HepG2 (cell line): Measurements from ENCODE around the gene TRA2B.

ENCODE experiments used
- CTCF ChIP-seq: sonication (generic); formaldehyde crosslinking; IDR thresholded peaks from 2 replicates; pipeline ENCODE4 v1.5.0; 2020; ENCODE audit warnings: mild to moderate bottlenecking, missing genetic modification reagents, moderate library complexity
- ELF1 ChIP-seq: sonication (generic); formaldehyde crosslinking; IDR thresholded peaks from 2 replicates; pipeline ENCODE4 v1.4.0; 2020; ENCODE audit warnings: missing genetic modification reagents
- FOSL1 ChIP-seq: sonication (generic); formaldehyde crosslinking; IDR thresholded peaks from 2 replicates; pipeline ENCODE4 v1.9.0; 2021; ENCODE audit warnings: missing genetic modification reagents, borderline replicate concordance
- MXI1 ChIP-seq: IDR thresholded peaks from 3 replicates; pipeline ENCODE4 v1.6.1; 2012; ENCODE audit warnings: low read depth, low read length, inconsistent platforms, borderline replicate concordance
- NFE2L2 ChIP-seq: fragments of 150-350 bp; IDR thresholded peaks from 2 replicates; pipeline ENCODE4 v1.6.1; 2014; ENCODE audit warnings: low read length
- POLR2A ChIP-seq, 2 experiments: IDR thresholded peaks; 2 replicates each; pipeline ENCODE4 v1.6.1; 2011; ENCODE audit warnings: low read depth in 2 of 2, low read length in 2 of 2, mild to moderate bottlenecking in 1 of 2, moderate library complexity in 1 of 2; ENCODE audit not compliant: insufficient read depth in 1 of 2
- ZHX1 ChIP-seq: sonication (generic); formaldehyde crosslinking; IDR thresholded peaks from 2 replicates; pipeline ENCODE4 v1.8.1; 2022; ENCODE audit warnings: low read depth, mild to moderate bottlenecking, missing genetic modification reagents
- ZNF138 ChIP-seq: sonication (generic); formaldehyde crosslinking; IDR thresholded peaks from 2 replicates; pipeline ENCODE4 v1.5.0; 2020; ENCODE audit warnings: mild to moderate bottlenecking, low read depth, missing genetic modification reagents
- ZNF232 ChIP-seq: sonication (generic); formaldehyde crosslinking; IDR thresholded peaks from 2 replicates; pipeline ENCODE4 v1.4.0; 2020; ENCODE audit warnings: missing genetic modification reagents, borderline replicate concordance
- ZNF605 ChIP-seq: sonication (generic); formaldehyde crosslinking; IDR thresholded peaks from 2 replicates; pipeline ENCODE4 v1.8.0; 2022; ENCODE audit warnings: mild to moderate bottlenecking, missing genetic modification reagents
- ZNF724P ChIP-seq: sonication (generic); formaldehyde crosslinking; IDR thresholded peaks from 2 replicates; pipeline ENCODE4 v1.8.0; 2022; ENCODE audit warnings: missing genetic modification reagents, borderline replicate concordance
- ZNF792 ChIP-seq: IDR thresholded peaks from 2 replicates; pipeline ENCODE4 v1.6.1; 2016

GRCh38 chr3:185878920-185879319 lies 58.9 kb downstream of the TRA2B start:
- TF ChIP-seq ZNF232 = no peak
- TF ChIP-seq MXI1 = no peak
- TF ChIP-seq ZNF605 (CRISPR knock-in tag) = no peak
- no peak for TF ChIP-seq ZNF138 (CRISPR knock-in tag)
- TF ChIP-seq ZNF724P (CRISPR knock-in tag) = no peak
- no peak for TF ChIP-seq POLR2A (IDR thresholded peaks at IDR 0.05; ENCODE audit: insufficient read depth in 1 of 2, low read depth in 2 of 2, low read length in 2 of 2)
- TF ChIP-seq ELF1 (CRISPR knock-in tag) = no peak
- no peak for TF ChIP-seq CTCF (CRISPR knock-in tag)
- no peak for TF ChIP-seq ZHX1 (CRISPR knock-in tag)
- TF ChIP-seq NFE2L2 = no peak
- no peak for TF ChIP-seq ZNF792
- no peak for TF ChIP-seq FOSL1 (CRISPR knock-in tag)
